ENCODE data around the gene KRT40.

The KRT40 gene

GRCh38 chr17:41018541-41018940 lies 34.4 kb upstream of the KRT40 start:
- TF ChIP-seq, protein P1, sequence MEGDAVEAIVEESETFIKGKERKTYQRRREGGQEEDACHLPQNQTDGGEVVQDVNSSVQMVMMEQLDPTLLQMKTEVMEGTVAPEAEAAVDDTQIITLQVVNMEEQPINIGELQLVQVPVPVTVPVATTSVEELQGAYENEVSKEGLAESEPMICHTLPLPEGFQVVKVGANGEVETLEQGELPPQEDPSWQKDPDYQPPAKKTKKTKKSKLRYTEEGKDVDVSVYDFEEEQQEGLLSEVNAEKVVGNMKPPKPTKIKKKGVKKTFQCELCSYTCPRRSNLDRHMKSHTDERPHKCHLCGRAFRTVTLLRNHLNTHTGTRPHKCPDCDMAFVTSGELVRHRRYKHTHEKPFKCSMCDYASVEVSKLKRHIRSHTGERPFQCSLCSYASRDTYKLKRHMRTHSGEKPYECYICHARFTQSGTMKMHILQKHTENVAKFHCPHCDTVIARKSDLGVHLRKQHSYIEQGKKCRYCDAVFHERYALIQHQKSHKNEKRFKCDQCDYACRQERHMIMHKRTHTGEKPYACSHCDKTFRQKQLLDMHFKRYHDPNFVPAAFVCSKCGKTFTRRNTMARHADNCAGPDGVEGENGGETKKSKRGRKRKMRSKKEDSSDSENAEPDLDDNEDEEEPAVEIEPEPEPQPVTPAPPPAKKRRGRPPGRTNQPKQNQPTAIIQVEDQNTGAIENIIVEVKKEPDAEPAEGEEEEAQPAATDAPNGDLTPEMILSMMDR (IDR thresholded peaks at IDR 0.05; ENCODE audit: low read depth, low read length, missing control alignments) = no peak
- no peak for DNase-seq (ENCODE audit: extremely low read depth, low read depth)
- no peak overlapping the region for H3K4me3 ChIP-seq (replicated peaks; ENCODE audit: low read depth, low read length)

GRCh38 chr17:41016578-41017215 lies 32.6 kb upstream of the KRT40 start:
- H3K4me3 ChIP-seq (replicated peaks; ENCODE audit: low read depth, low read length) = no peak overlapping the region
- no peak for DNase-seq (ENCODE audit: extremely low read depth, low read depth)
- TF ChIP-seq, protein P1 (IDR thresholded peaks at IDR 0.05; ENCODE audit: low read depth, low read length, missing control alignments) = no peak

GRCh38 chr17:41015454-41015853 lies 31.3 kb upstream of the KRT40 start:
- TF ChIP-seq, protein P1 (IDR thresholded peaks at IDR 0.05; ENCODE audit: low read depth, low read length, missing control alignments) = no peak
- no peak for DNase-seq (ENCODE audit: extremely low read depth, low read depth)
- no peak overlapping the region for H3K4me3 ChIP-seq (replicated peaks; ENCODE audit: low read depth, low read length)

GRCh38 chr17:41013606-41014005 lies 29.5 kb upstream of the KRT40 start:
- H3K4me3 ChIP-seq (replicated peaks; ENCODE audit: low read depth, low read length) = no peak overlapping the region
- TF ChIP-seq, protein P1 (IDR thresholded peaks at IDR 0.05; ENCODE audit: low read depth, low read length, missing control alignments) = no peak
- DNase-seq (ENCODE audit: extremely low read depth, low read depth) = peak; percentile 80

DNA sequence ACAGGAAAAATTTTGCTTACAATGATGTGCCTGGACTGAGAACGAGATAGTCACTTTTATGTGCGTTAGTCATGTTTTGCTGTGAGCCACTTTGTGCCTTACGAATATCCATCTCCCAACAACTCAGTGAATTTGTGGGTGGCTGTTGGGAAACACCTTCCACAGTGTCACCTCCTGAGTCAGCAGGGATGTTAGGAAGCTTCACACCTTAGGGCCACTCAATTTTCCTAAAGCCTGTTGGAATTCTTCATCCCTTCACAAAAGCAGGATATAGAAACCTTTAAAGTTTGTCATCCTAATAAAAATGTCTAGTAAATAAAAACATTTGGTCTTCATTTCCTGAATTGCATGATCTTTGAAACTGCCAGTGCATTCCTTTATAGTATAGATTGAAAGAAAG lies 29.1 kb upstream of the KRT40 start:
- no peak overlapping the region for H3K4me3 ChIP-seq (replicated peaks; ENCODE audit: low read depth, low read length)
- DNase-seq (ENCODE audit: extremely low read depth, low read depth) = peak; percentile 92
- TF ChIP-seq, protein P1 (IDR thresholded peaks at IDR 0.05; ENCODE audit: low read depth, low read length, missing control alignments) = no peak

GRCh38 chr17:41012326-41013120 lies 28.4 kb upstream of the KRT40 start:
- no peak for DNase-seq (ENCODE audit: extremely low read depth, low read depth)
- TF ChIP-seq, protein P1 (IDR thresholded peaks at IDR 0.05; ENCODE audit: low read depth, low read length, missing control alignments) = no peak
- H3K4me3 ChIP-seq (replicated peaks; ENCODE audit: low read depth, low read length) = no peak overlapping the region

Measured in HFF-Myc (cell line).